ENCODE results near the gene CLEC18A.
"Not testable (repeated sequence)": the region's sequence is repeated elsewhere in the genome, so short reads cannot be mapped to it uniquely, and the experiment has no call there.

Gene CLEC18A

GRCh38 chr16:69931631-69932030 is 19.5 kb upstream of the CLEC18A start:
- no peak for DNase-seq

GRCh38 chr16:69932228-69932627 is 18.9 kb upstream of the CLEC18A start:
- no peak for DNase-seq

DNA sequence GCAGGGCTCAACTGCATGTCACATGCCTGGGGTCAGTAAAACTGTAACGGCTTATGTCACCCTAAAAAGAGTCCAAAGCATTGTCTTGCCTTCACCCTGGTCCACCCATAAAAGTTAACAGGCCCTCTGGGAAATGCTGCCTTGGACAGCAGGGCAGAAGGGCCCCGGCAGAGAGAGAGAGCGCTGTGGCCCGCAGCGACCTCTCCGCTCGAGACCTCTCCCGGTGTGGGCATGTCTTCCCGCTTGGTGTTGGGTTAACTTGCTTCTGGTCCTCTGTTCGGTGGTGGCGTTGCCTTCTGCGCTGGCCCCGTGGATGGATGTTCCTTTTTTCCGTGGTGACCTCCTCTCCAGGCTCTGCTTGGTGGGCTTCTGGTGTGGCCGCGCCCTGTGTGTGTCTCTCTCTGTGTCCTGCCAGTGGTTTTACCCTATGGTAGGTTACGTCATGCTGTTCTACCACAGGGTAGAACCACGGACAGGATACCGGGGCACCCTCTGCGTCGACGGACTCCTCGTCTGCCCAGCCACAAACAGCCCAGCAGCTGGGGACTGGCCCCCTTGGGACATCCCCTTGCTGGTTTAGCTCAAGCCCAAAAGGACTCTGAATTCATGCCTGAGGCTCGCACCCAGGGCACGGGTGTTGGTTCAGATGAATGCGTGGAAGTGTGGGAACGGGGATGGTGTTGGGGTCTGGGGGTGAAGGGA is 18.3 kb upstream of the CLEC18A start:
- DNase-seq: no peak

GRCh38 chr16:69934044-69934443 is 17.1 kb upstream of the CLEC18A start:
- DNase-seq: no peak

DNA sequence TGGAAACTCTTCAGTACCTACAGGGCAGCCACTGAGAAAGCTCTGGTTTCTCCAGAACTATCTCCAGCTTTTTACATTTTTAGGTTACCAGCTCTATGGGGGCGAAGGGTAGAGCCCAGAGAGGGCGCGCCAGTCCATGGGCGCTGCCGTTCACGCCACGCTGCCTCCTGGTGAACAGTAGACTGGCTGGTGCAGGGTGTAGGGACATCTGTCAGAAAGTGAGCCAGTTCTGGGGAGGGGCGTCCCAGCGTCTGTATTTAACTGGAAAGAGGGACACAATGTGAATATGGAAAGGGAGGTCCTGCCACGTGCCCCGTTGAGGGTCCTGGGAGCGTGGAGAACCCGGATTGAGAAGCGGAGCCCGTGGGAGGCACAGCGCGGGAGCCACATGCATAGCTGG is 16.4 kb upstream of the CLEC18A start:
- DNase-seq: no peak

GRCh38 chr16:69935278-69935711 is 15.8 kb upstream of the CLEC18A start:
- no peak for DNase-seq

DNA sequence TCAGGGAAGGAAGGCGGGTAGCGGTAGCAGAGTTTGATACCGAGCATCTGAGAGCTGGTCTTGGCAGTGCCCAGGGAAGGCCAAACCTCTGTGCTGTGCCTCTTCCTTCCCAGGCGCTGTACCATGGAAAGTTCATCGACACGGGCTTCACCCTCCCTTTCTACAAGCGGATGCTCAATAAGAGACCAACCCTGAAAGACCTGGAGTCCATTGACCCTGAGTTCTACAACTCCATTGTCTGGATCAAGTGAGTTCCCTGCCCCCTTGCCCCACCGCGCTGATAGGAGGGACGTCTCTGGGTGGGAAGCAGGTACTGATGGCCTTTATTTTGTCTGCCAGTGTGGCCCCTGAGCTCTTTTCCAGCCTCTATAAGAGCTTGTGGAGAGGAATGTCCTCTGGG is 15.4 kb upstream of the CLEC18A start:
- DNase-seq: no peak

DNA sequence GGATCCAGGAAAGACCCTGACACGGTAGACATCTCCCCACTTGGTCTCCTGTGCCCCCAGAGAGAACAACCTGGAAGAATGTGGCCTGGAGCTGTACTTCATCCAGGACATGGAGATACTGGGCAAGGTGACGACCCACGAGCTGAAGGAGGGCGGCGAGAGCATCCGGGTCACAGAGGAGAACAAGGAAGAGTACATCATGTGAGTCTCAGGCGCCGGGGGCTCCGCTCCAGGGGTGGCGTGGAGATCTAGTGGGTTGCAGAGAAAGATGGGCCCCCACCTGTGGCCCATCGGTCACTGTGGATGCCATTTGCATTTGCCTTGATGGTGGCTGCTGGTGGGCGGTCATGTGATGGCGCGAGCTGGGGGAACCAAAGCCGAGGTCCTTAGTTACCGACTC is 14.9 kb upstream of the CLEC18A start:
- no peak for DNase-seq

GRCh38 chr16:69936751-69937211 is 14.4 kb upstream of the CLEC18A start:
- DNase-seq: no peak

DNA sequence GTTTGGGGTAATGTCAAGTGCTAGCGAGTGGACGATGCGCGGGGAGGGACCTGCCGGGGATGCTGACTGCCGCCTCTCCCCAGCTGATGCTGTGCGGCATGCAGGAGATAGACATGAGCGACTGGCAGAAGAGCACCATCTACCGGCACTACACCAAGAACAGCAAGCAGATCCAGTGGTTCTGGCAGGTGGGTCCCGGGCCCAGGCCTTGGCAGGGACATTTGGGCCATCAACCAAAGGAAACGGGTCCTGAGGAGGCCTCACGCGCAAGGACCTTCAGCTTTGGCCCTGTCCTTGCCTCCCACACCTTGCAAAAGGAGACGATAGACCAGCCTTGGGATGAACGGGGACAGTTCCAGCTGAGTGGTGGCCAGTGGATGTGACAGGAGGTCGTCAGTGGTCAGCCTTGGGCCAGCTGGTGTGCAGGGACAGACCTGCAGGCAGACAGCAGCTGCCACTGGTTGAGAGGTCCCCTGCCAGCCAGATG is 13.6 kb upstream of the CLEC18A start:
- no peak for DNase-seq

DNA sequence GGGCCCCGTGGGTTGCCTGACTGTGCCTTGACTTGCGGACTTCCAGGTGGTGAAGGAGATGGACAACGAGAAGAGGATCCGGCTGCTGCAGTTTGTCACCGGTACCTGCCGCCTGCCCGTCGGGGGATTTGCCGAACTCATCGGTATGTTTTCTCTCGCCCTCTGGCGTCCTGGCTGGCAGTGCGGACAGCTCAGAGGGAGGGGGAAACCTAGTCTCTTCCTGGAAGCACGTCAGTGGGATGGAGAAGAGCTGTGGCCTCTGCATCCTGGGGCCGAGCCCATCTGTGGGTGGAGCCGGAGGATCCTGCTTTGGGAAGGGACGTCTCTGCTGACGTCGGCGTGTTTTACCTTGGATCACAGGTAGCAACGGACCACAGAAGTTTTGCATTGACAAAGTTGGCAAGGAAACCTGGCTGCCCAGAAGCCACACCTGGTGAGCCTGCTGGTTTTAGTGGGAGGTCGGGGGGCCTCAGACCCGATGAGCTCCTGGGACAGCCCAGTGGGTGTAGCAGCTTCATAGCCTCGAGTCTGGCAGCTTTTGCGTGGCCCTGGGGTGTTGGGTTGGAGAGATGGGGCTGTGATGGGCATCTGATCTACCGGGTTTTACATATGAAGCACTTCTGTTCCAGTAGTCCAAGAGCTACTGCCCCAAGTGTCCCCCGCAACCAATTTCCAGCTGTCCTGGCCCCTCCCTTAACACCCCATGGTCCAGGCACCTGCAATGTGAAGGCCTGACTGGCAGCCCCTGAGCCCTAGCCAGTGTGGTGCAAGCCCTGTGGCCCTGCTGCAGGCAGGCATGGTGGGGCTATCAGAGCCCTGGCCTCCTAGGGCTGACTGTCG is 11.9 kb upstream of the CLEC18A start:
- no peak for DNase-seq

DNA sequence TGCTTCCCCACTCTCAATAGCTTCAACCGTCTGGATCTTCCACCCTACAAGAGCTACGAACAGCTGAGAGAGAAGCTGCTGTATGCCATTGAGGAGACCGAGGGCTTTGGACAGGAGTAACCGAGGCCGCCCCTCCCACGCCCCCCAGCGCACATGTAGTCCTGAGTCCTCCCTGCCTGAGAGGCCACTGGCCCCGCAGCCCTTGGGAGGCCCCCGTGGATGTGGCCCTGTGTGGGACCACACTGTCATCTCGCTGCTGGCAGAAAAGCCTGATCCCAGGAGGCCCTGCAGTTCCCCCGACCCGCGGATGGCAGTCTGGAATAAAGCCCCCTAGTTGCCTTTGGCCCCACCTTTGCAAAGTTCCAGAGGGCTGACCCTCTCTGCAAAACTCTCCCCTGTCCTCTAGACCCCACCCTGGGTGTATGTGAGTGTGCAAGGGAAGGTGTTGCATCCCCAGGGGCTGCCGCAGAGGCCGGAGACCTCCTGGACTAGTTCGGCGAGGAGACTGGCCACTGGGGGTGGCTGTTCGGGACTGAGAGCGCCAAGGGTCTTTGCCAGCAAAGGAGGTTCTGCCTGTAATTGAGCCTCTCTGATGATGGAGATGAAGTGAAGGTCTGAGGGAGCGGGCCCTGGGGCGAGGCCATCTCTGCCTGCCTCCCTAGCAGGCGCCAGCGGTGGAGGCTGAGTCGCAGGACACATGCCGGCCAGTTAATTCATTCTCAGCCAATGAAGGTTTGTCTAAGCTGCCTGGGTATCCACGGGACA is 11.1 kb upstream of the CLEC18A start:
- DNase-seq: no peak

DNA sequence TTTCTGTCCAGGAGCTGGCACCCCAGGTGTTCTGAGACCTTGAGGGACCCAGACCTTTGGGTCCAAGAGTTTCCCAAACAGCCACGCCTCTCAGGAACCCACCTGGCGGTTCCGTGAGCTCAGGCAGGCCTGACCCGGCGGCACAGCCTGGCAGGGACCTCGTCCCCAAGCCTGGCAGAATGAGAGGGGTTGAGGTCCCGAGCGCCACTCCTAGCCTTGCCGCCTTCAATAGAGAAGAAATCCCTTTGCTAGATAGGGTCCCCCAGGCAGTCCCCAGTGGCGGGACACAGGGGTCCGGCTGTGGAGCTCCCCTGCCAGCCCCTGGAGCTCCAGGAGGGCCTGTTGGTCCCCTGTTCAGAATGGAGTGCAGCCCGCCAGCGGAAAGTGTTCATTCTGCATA is 10.5 kb upstream of the CLEC18A start:
- no peak for DNase-seq

- no peak for DNase-seq
Observed at GRCh38 chr16:69941251-69942098, 9.7 kb upstream of the CLEC18A start.

- DNase-seq: no peak
Observed at GRCh38 chr16:69942099-69942491, 9.0 kb upstream of the CLEC18A start.

GRCh38 chr16:69942627-69943170 is 8.4 kb upstream of the CLEC18A start:
- DNase-seq: no peak

- not testable (repeated sequence) for DNase-seq
Observed at GRCh38 chr16:69943241-69944036, 7.7 kb upstream of the CLEC18A start.

DNA sequence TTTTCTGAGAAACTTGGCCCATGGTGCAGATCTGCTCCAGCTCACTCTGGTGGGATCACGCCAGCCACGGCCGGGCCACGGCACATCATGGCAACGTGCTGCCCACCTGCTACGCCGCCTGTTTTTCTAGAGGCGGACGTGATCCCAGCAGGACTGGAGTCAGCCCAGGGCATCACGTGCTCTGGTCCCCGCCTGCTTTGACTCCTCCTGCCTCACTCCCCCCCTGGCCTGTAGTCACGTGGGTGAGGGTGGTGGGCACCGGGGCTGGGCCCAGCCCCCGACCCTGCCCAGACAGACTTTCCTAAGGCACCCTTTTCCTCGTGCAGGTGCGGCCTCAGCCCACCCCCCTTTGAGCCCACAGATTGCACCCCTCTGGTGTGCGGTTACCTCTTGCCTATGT is 723 bp upstream of the CLEC18A start:
- DNase-seq: not testable (repeated sequence)

GRCh38 chr16:69951672-69952031 is 518 bp downstream of the CLEC18A start:
- not testable (repeated sequence) for DNase-seq

GRCh38 chr16:69952116-69952515 is 982 bp downstream of the CLEC18A start:
- DNase-seq: not testable (repeated sequence)

Measured in T-helper 1 cell (primary cell).